GM12878 (cell line): ENCODE results near the gene C3orf70. TPM values are rescaled to one million over a fixed set of nuclear protein-coding genes. Genes with fewer than 3 reads are reported as not detected.

ENCODE experiments used
- ATAC-seq: fragments of 200-7000 bp; cut with Tn5 transposase; 3 replicates; pipeline ENCODE4 v1.9.1; 2020; ENCODE audit warnings: mild to moderate bottlenecking, moderate library complexity
- BruUV-seq: library from RNA; stranded (reverse); fragments of 400-500 nt; replicated peaks from 2 replicates; lab custom pipeline; 2021; lab: Mats Ljungman, UMichigan
- CTCF ChIA-PET: fragments of 300-600 bp; sonication (Branson Sonifier 250); formaldehyde crosslinking; extraction: SDS; loops from one replicate; lab custom pipeline; 2021; ENCODE audit warnings: inconsistent platforms; lab: Yijun Ruan, JAX
- POLR2A ChIA-PET: fragments of 350-600 bp; formaldehyde crosslinking; extraction: SDS; loops from one replicate; lab custom pipeline; 2021; ENCODE audit warnings: inconsistent platforms; lab: Charles Lee
- RAD21 ChIA-PET: fragments of 300-600 bp; sonication (Branson Sonifier 250); formaldehyde crosslinking; loops from one replicate; lab custom pipeline; 2023; ENCODE audit warnings: antibody characterized with exemption; ENCODE audit not compliant: unreplicated experiment; lab: Charles Lee
- SMC1A ChIA-PET: fragments of 300-600 bp; sonication (Branson Sonifier 250); formaldehyde crosslinking; loops from one replicate; lab custom pipeline; 2023; ENCODE audit not compliant: unreplicated experiment, uncharacterized antibody; lab: Charles Lee
- DNase-seq: peaks from one replicate; pipeline ENCODE4 v3.0.0-alpha.2; 2011; ENCODE audit warnings: low read depth, low spot score
- FAIRE-seq: peaks from 3 replicates; lab custom pipeline; 2011; peaks lifted over from hg19 to GRCh38; lab: Jason Lieb, UNC
- H2AFZ ChIP-seq: 2 replicates; pipeline ENCODE4 v1.6.0; 2011; ENCODE audit warnings: low read depth, low read length, control low read depth; ENCODE audit not compliant: control insufficient read depth
- H3K27ac ChIP-seq: 2 replicates; pipeline ENCODE4 v1.5.1; 2011; ENCODE audit warnings: control low read depth; ENCODE audit not compliant: control insufficient read depth, insufficient read depth
- H3K27me3 ChIP-seq, 2 experiments: replicated peaks in 1 of 2; 2 replicates each; pipeline versions ENCODE4 v1.6.0 to v1.6.1; 2011; ENCODE audit warnings: low read length in 1 of 2; ENCODE audit not compliant: control insufficient read depth in 2 of 2, insufficient read depth in 2 of 2
- H3K36me3 ChIP-seq, 2 experiments: 2 replicates each; pipeline ENCODE4 v1.5.1; 2011; ENCODE audit warnings: low read length in 1 of 2; ENCODE audit not compliant: control insufficient read depth in 2 of 2, insufficient read depth in 2 of 2
- H3K4me1 ChIP-seq: 2 replicates; pipeline ENCODE4 v1.6.1; 2011; ENCODE audit warnings: mild to moderate bottlenecking, low read length, moderate library complexity, mixed read lengths; ENCODE audit not compliant: control insufficient read depth, insufficient read depth
- H3K4me2 ChIP-seq: 2 replicates; pipeline ENCODE4 v1.6.0; 2011; ENCODE audit warnings: control low read depth; ENCODE audit not compliant: control insufficient read depth, insufficient read depth
- H3K4me3 ChIP-seq: fragments of 200-600 bp; sonication (generic); 2 replicates; pipeline ENCODE4 v1.5.1; 2016
- H3K79me2 ChIP-seq: 2 replicates; pipeline ENCODE4 v1.6.0; 2011; ENCODE audit warnings: low read length; ENCODE audit not compliant: control insufficient read depth, insufficient read depth
- H3K9ac ChIP-seq: 2 replicates; pipeline ENCODE4 v1.8.0; 2011; ENCODE audit warnings: low read length, control low read depth, mixed read lengths; ENCODE audit not compliant: control insufficient read depth, insufficient read depth
- H3K9me3 ChIP-seq: replicated peaks from 3 replicates; pipeline ENCODE4 v1.5.1; 2011; ENCODE audit warnings: mild to moderate bottlenecking, low read length; ENCODE audit not compliant: control insufficient read depth, insufficient read depth
- H4K20me1 ChIP-seq: 2 replicates; pipeline ENCODE4 v1.6.0; 2011; ENCODE audit not compliant: control insufficient read depth, insufficient read depth
- BRCA1 ChIP-seq: IDR thresholded peaks from 2 replicates; pipeline ENCODE4 v1.6.1; 2011; ENCODE audit warnings: low read depth, low read length, improper control_type of control experiment
- CBX3 ChIP-seq: fragments of 200-600 bp; sonication (generic); IDR thresholded peaks from 2 replicates; pipeline ENCODE4 v1.6.1; 2016; ENCODE audit warnings: low read depth, borderline replicate concordance
- CHD1 ChIP-seq: IDR thresholded peaks from 2 replicates; pipeline ENCODE4 v1.6.1; 2012; ENCODE audit warnings: low read depth, low read length, improper control_type of control experiment
- ELK1 ChIP-seq: IDR thresholded peaks from 2 replicates; pipeline ENCODE4 v1.6.1; 2012; ENCODE audit warnings: low read depth, low read length, improper control_type of control experiment
- ETV6 ChIP-seq, 2 experiments: fragments of 450-650 bp in 1 of 2; IDR thresholded peaks in 1 of 2; conservative IDR thresholded peaks in 1 of 2; 2 replicates each; pipeline ENCODE4 v1.6.1; 2014; ENCODE audit warnings: antibody characterized with exemption in 1 of 2, borderline replicate concordance in 1 of 2, low read depth in 1 of 2, mild to moderate bottlenecking in 1 of 2, moderate library complexity in 1 of 2
- EZH2 ChIP-seq: IDR thresholded peaks from 2 replicates; pipeline ENCODE4 v1.6.1; 2012; ENCODE audit warnings: low read depth, mild to moderate bottlenecking, control low read depth, inconsistent platforms, low read length, borderline replicate concordance; ENCODE audit not compliant: control insufficient read depth
- MXI1 ChIP-seq: fragments of 150-350 bp; IDR thresholded peaks from 2 replicates; pipeline ENCODE4 v1.6.1; 2011; ENCODE audit warnings: low read depth, mild to moderate bottlenecking, inconsistent platforms, low read length, improper control_type of control experiment
- NFIC ChIP-seq: IDR thresholded peaks from 2 replicates; pipeline ENCODE4 v1.6.1; 2012; ENCODE audit warnings: low read depth, mild to moderate bottlenecking, inconsistent platforms, low read length, moderate library complexity
- PAX5 ChIP-seq: IDR thresholded peaks from 2 replicates; pipeline ENCODE4 v1.6.1; 2011; ENCODE audit warnings: low read depth, low read length, borderline replicate concordance
- PML ChIP-seq: IDR thresholded peaks from 2 replicates; pipeline ENCODE4 v1.6.1; 2012; ENCODE audit warnings: low read length, inconsistent platforms
- ZNF24 ChIP-seq: fragments of 450-650 bp; IDR thresholded peaks from 2 replicates; pipeline ENCODE4 v1.6.1; 2017; ENCODE audit warnings: antibody characterized with exemption, mild to moderate bottlenecking
- ZNF622 ChIP-seq: fragments of 450-650 bp; IDR thresholded peaks from 2 replicates; pipeline ENCODE4 v1.6.1; 2017; ENCODE audit warnings: mild to moderate bottlenecking, inconsistent platforms
- WGBS: methylation state at CpG from one replicate; pipeline ENCODE4 v1.1.6; 2016; ENCODE audit warnings: low lambda C conversion rate; ENCODE audit not compliant: insufficient replicate concordance, insufficient coverage; ENCODE audit errors: missing lambda C conversion rate; 5-methylcytosine and 5-hydroxymethylcytosine counted together
- in situ Hi-C: fragments of 300-500 bp; cut with MboI; formaldehyde crosslinking; loops from 9 replicates; pipeline ENCODE4 v1.14.3; 2018; ENCODE audit warnings: mixed read lengths
- intact Hi-C: fragments of 100-400 bp; cut with micrococcal nuclease; formaldehyde crosslinking; loops from one replicate; pipeline ENCODE4 v1.14.2; 2022; ENCODE audit not compliant: unreplicated experiment
- polyA plus RNA-seq, 11 experiments: library from polyadenylated mRNA; depleted of rRNA in 4 of 11; unstranded in 6 of 11; stranded (reverse) in 5 of 11; fragments of >200 nt; fragmentation: Nextera tagmentation in 4 of 11; fragmentation: Illumina TruSeq in 1 of 11; extraction: Ambion mirVana in 4 of 11; extraction: Trizol in 1 of 11; gene quantifications; 1 replicate in 1 of 11; 2 replicates in 10 of 11; pipeline versions ENCODE4 v1.2.1 to v1.2.3, GENCODE V29; 2011 to 2016; ENCODE audit warnings: inconsistent platforms in 2 of 11, missing spikeins in 2 of 11, low read depth in 1 of 11
- total RNA-seq, 4 experiments: library from RNA; depleted of rRNA in 3 of 4; stranded (reverse); fragments of >200 nt in 3 of 4; fragmentation: Illumina TruSeq in 1 of 4; extraction: Trizol in 1 of 4; gene quantifications; 2 replicates each; pipeline versions ENCODE4 v1.2.1 to v1.2.3, GENCODE V29; 2013 to 2021

Gene C3orf70
- total and polyA plus RNA-seq, 10 of the 15 experiments (the other 5 are each of a cell fraction or from before 2014, with no cell fraction given) = 0.03 to 0.04 TPM; not detected in 8

GRCh38 chr3:185081521-185081920 lies 71.3 kb downstream of the C3orf70 start:
- Histone ChIP-seq H4K20me1 (no peaks in the 10 kb centered on the region), H3K36me3 (no peaks in the 10 kb centered on the region), H3K27me3 (peaks cover 0 to 2% of the 10 kb centered on the region in 2 experiments; a peak in 1 of 4 replicates), H3K27ac (no peak overlapping the region), H3K4me1 (no peaks in the 10 kb centered on the region), H2AFZ (no peak overlapping the region), H3K9ac (no peak overlapping the region), H3K79me2 (no peaks in the 10 kb centered on the region), H3K4me2 (no peak overlapping the region), H3K9me3 (no peaks in the 10 kb centered on the region), H3K4me3 (no peak overlapping the region)
- POLR2A ChIA-PET = no interaction called here
- in situ Hi-C loops = no loop called here
- CTCF ChIA-PET = no interaction called here
- DNase-seq (no peak), ATAC-seq (no peak), FAIRE-seq (no peak)
- 16% methylated on average over 1 of the region's 1 CpG for WGBS
- RAD21 ChIA-PET = interaction anchor here (1.2 kb wide), 1 partner anchor 43 kb away, joined by 4 read pairs; no protein-coding TSS in a partner anchor
- no peak for TF ChIP-seq CHD1
- TF ChIP-seq PAX5 = no peak
- TF ChIP-seq ELK1 = no peak
- TF ChIP-seq ETV6 (conservative IDR thresholded peaks at IDR 0.05 in 1 of 2, IDR thresholded peaks at IDR 0.05 in 1 of 2; ENCODE audit: borderline replicate concordance in 1 of 2, low read depth in 1 of 2) = no peak
- no peak for TF ChIP-seq ZNF24
- no peak for TF ChIP-seq MXI1
- no peak for TF ChIP-seq CBX3
- no peak for TF ChIP-seq BRCA1
- no peak for TF ChIP-seq EZH2
- TF ChIP-seq NFIC = no peak
- TF ChIP-seq ZNF622 = no peak
- no peak for TF ChIP-seq PML
- intact Hi-C loops = no loop called here
- SMC1A ChIA-PET = no interaction called here
- BruUV-seq = no TSS peak
